ENCODE results near the gene PRAC1.

Gene PRAC1

GRCh38 chr17:48747445-48748363, 25.4 kb upstream of the PRAC1 start:
- in situ Hi-C loops (cut with HindIII; ENCODE audit: low sequenced_read_pairs): no loop called here
- no peak overlapping the region for H3K4me3 ChIP-seq (ENCODE audit: low read depth, low read length)
- TF ChIP-seq CTCF (IDR thresholded peaks at IDR 0.05; ENCODE audit: low read depth, low read length): no peak
- peak; percentile 14 for DNase-seq (ENCODE audit: low read depth, low spot score)

GRCh38 chr17:48746916-48747444, 24.7 kb upstream of the PRAC1 start:
- in situ Hi-C loops (cut with HindIII; ENCODE audit: low sequenced_read_pairs): no loop called here
- H3K4me3 ChIP-seq (ENCODE audit: low read depth, low read length): no peak overlapping the region
- TF ChIP-seq CTCF (IDR thresholded peaks at IDR 0.05; ENCODE audit: low read depth, low read length): no peak
- no peak for DNase-seq (ENCODE audit: low read depth, low spot score)

GRCh38 chr17:48745381-48746275, 23.3 kb upstream of the PRAC1 start:
- H3K4me3 ChIP-seq (ENCODE audit: low read depth, low read length): no peak overlapping the region
- in situ Hi-C loops (cut with HindIII; ENCODE audit: low sequenced_read_pairs): no loop called here
- no peak for TF ChIP-seq CTCF (IDR thresholded peaks at IDR 0.05; ENCODE audit: low read depth, low read length)
- no peak for DNase-seq (ENCODE audit: low read depth, low spot score)

- in situ Hi-C loops (cut with HindIII; ENCODE audit: low sequenced_read_pairs): no loop called here
- no peak for DNase-seq (ENCODE audit: low read depth, low spot score)
- H3K4me3 ChIP-seq (ENCODE audit: low read depth, low read length): no peak overlapping the region
- TF ChIP-seq CTCF (IDR thresholded peaks at IDR 0.05; ENCODE audit: low read depth, low read length): no peak
These were observed 18.2 kb upstream of the PRAC1 start for GRCh38 chr17:48740537-48740936.

- no peak for DNase-seq (ENCODE audit: low read depth, low spot score)
- in situ Hi-C loops (cut with HindIII; ENCODE audit: low sequenced_read_pairs): no loop called here
- no peak for TF ChIP-seq CTCF (IDR thresholded peaks at IDR 0.05; ENCODE audit: low read depth, low read length)
- H3K4me3 ChIP-seq (ENCODE audit: low read depth, low read length): no peak overlapping the region
These were observed 16.6 kb upstream of the PRAC1 start for GRCh38 chr17:48738803-48739526.

GRCh38 chr17:48738424-48738802, 16.1 kb upstream of the PRAC1 start:
- DNase-seq (ENCODE audit: low read depth, low spot score): no peak
- H3K4me3 ChIP-seq (ENCODE audit: low read depth, low read length): no peak overlapping the region
- no peak for TF ChIP-seq CTCF (IDR thresholded peaks at IDR 0.05; ENCODE audit: low read depth, low read length)
- in situ Hi-C loops (cut with HindIII; ENCODE audit: low sequenced_read_pairs): no loop called here

Data from astrocyte of the spinal cord (primary cell).